HPDE6-E6E7 (cell line): Measurements from ENCODE around the gene TNN.

ENCODE experiments used
- DNase-seq: peaks from one replicate; pipeline ENCODE4 v3.0.0; 2011; ENCODE audit warnings: missing footprints; ENCODE audit errors: extremely low spot score

The TNN gene

GRCh38 chr1:175116210-175116798, 48.7 kb downstream of the TNN start:
- DNase-seq: no peak

GRCh38 chr1:175116903-175117302, 49.3 kb downstream of the TNN start:
- DNase-seq: no peak

GRCh38 chr1:175118375-175119367, 51.0 kb downstream of the TNN start:
- no peak for DNase-seq

GRCh38 chr1:175120511-175120910, 52.9 kb downstream of the TNN start:
- no peak for DNase-seq

- no peak for DNase-seq
Measured at GRCh38 chr1:175124861-175125260, 57.2 kb downstream of the TNN start.

- no peak for DNase-seq
Measured at GRCh38 chr1:175126347-175126746, 58.7 kb downstream of the TNN start.

- DNase-seq: no peak
Measured at GRCh38 chr1:175127565-175127964, 59.9 kb downstream of the TNN start.

- DNase-seq: no peak
Measured at GRCh38 chr1:175128523-175128922, 60.9 kb downstream of the TNN start.

- DNase-seq: no peak
Measured at GRCh38 chr1:175129182-175129581, 61.5 kb downstream of the TNN start.

GRCh38 chr1:175129644-175129996, 62.0 kb downstream of the TNN start:
- DNase-seq: no peak

GRCh38 chr1:175129997-175130648, 62.5 kb downstream of the TNN start:
- DNase-seq: no peak

GRCh38 chr1:175130649-175131045, 63.0 kb downstream of the TNN start:
- DNase-seq: no peak

GRCh38 chr1:175131095-175131494, 63.5 kb downstream of the TNN start:
- no peak for DNase-seq

- DNase-seq: no peak
Measured at GRCh38 chr1:175132436-175132835, 64.8 kb downstream of the TNN start.

GRCh38 chr1:175133673-175134435, 66.2 kb downstream of the TNN start:
- DNase-seq: no peak

- DNase-seq: no peak
Measured at GRCh38 chr1:175134500-175134899, 66.9 kb downstream of the TNN start.

- DNase-seq: no peak
Measured at GRCh38 chr1:175136246-175136645, 68.6 kb downstream of the TNN start.

- no peak for DNase-seq
Measured at GRCh38 chr1:175137369-175137768, 69.7 kb downstream of the TNN start.

- no peak for DNase-seq
Measured at GRCh38 chr1:175138579-175138978, 70.9 kb downstream of the TNN start.

- DNase-seq: no peak
Measured at GRCh38 chr1:175145899-175146528, 78.4 kb downstream of the TNN start.

GRCh38 chr1:175146529-175147213, 79.0 kb downstream of the TNN start:
- DNase-seq: peak; percentile 79
